Measurements from ENCODE around the gene CHST13.

DNA sequence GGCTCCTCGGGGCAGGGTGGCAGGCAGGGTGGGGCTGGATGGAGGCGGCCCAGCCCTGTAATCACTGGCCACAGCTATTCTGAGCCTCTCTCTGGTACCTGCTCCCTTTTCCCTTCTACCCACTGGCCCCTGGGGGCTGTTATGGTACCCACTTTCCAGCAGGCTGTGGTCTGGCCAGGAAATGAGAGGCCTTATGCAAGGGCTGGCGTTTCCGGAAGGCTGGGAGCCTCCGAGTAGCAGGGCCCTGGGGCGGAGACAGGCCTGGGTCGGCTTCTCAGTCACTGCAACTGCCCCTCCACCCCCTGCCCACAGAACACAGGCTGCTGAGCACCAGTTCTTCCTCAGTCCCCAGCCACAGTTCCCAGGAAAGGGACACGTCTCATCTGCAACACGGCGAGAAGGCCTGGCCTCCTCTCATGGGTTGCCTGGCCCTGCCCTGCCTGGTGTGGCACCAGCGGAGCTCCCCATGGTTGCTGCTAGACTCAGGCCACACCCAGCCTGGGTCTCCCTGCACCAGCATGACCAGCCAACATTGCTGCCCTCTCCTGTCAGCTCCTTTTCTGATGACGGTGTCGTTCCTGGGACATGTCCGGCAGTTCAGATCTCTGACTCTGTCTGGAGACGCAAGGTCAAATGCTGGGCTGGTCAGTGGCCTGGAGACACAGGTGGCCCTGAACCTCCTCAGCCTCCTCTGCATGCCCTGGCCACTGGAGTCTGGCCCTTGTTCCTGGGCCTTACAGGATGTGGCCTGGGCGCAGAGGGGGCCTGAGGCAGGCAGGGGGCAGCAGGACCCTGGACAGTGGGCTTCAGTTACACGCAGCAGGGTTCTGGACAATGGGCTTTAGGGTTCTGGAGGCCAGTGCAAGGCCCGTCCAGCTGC, 6.5 kb downstream of the CHST13 start:
- TF ChIP-seq, protein P1, sequence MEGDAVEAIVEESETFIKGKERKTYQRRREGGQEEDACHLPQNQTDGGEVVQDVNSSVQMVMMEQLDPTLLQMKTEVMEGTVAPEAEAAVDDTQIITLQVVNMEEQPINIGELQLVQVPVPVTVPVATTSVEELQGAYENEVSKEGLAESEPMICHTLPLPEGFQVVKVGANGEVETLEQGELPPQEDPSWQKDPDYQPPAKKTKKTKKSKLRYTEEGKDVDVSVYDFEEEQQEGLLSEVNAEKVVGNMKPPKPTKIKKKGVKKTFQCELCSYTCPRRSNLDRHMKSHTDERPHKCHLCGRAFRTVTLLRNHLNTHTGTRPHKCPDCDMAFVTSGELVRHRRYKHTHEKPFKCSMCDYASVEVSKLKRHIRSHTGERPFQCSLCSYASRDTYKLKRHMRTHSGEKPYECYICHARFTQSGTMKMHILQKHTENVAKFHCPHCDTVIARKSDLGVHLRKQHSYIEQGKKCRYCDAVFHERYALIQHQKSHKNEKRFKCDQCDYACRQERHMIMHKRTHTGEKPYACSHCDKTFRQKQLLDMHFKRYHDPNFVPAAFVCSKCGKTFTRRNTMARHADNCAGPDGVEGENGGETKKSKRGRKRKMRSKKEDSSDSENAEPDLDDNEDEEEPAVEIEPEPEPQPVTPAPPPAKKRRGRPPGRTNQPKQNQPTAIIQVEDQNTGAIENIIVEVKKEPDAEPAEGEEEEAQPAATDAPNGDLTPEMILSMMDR (conservative IDR thresholded peaks at IDR 0.05), result no peak
- no peak for TF ChIP-seq EZH2 (IDR thresholded peaks at IDR 0.05; ENCODE audit: low read depth)

Data from PC-9 (cell line).